GM23248 (cell line): ENCODE data around the gene CPLX3.

Experiments
- EZH2 ChIP-seq: fragments of 200-600 bp; sonication (generic); IDR thresholded peaks from 2 replicates; pipeline ENCODE4 v1.6.1; 2018; ENCODE audit warnings: antibody characterized with exemption, mild to moderate bottlenecking; ENCODE audit not compliant: insufficient read depth, poor library complexity, severe bottlenecking
- EZH2phosphoT487 ChIP-seq: fragments of 200-600 bp; sonication (generic); IDR thresholded peaks from 2 replicates; pipeline ENCODE4 v1.6.1; 2018; ENCODE audit warnings: antibody characterized with exemption, moderate library complexity, mild to moderate bottlenecking, low read depth; ENCODE audit not compliant: insufficient read depth

DNA sequence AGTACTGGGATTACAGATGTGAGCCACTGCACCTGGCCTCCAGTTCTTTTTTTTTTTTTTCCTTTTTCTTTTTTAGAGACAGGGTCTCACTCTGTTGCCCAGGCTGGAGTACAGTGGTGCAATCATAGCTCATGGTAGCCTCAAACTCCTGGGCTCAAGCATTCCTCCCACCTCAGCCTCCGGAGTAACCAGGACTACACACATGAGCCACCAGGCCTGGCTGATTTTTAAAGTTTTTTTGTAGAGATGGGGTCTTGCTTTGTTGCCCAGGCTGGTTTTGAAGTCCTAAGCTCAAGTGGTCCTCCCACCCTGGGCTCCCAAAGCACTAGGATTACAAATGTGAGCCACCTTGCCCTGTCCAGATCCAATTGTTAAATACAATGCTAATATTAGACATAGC lies 30.1 kb downstream of the CPLX3 start:
- TF ChIP-seq EZH2, result no peak
- TF ChIP-seq EZH2phosphoT487, result no peak
